Loucy (cell line): Measurements from ENCODE around the gene PUDP.

Source experiments
- H2AFZ ChIP-seq: fragments of 200-600 bp; sonication (generic); 2 replicates; pipeline ENCODE4 v1.6.0; 2016; ENCODE audit warnings: antibody characterized with exemption, mild to moderate bottlenecking, low read length, moderate library complexity
- H3F3A ChIP-seq: fragments of 200-600 bp; 2 replicates; pipeline ENCODE4 v1.6.0; 2016; ENCODE audit warnings: antibody characterized with exemption, low read depth, mild to moderate bottlenecking
- H3K27me3 ChIP-seq: fragments of 200-600 bp; sonication (generic); 2 replicates; pipeline ENCODE4 v1.6.1; 2014; ENCODE audit warnings: low read length, mild to moderate bottlenecking; ENCODE audit not compliant: insufficient read depth, poor library complexity, severe bottlenecking
- H3K36me3 ChIP-seq: fragments of 200-600 bp; sonication (generic); 2 replicates; pipeline ENCODE4 v1.6.1; 2016; ENCODE audit warnings: low read length; ENCODE audit not compliant: insufficient read depth
- H3K4me1 ChIP-seq: fragments of 200-600 bp; sonication (generic); 2 replicates; pipeline ENCODE4 v1.5.1; 2014; ENCODE audit warnings: low read length, mild to moderate bottlenecking; ENCODE audit not compliant: insufficient read depth, poor library complexity, severe bottlenecking
- H3K4me2 ChIP-seq: fragments of 200-600 bp; sonication (generic); 2 replicates; pipeline ENCODE4 v1.6.0; 2014; ENCODE audit warnings: antibody characterized with exemption, low read length, low read depth, mild to moderate bottlenecking; ENCODE audit not compliant: poor library complexity, severe bottlenecking
- H3K4me3 ChIP-seq: fragments of 200-600 bp; sonication (generic); 2 replicates; pipeline ENCODE4 v1.5.1; 2014; ENCODE audit warnings: low read length, mild to moderate bottlenecking, mixed read lengths; ENCODE audit not compliant: poor library complexity, severe bottlenecking
- H3K79me2 ChIP-seq: fragments of 200-600 bp; sonication (generic); 2 replicates; pipeline ENCODE4 v1.6.1; 2014; ENCODE audit warnings: low read length; ENCODE audit not compliant: insufficient read depth
- H3K9ac ChIP-seq: fragments of 200-600 bp; sonication (generic); 2 replicates; pipeline ENCODE4 v1.6.0; 2014; ENCODE audit warnings: mild to moderate bottlenecking, low read depth, low read length, moderate library complexity; ENCODE audit not compliant: poor library complexity, severe bottlenecking
- H3K9me2 ChIP-seq: fragments of 200-600 bp; sonication (generic); replicated peaks from 2 replicates; pipeline ENCODE4 v1.6.1; 2016; ENCODE audit warnings: low read depth, low read length, mixed read lengths
- H3K9me3 ChIP-seq: fragments of 200-600 bp; sonication (generic); 2 replicates; pipeline ENCODE4 v1.6.1; 2014; ENCODE audit warnings: mild to moderate bottlenecking, antibody characterized with exemption, low read length, low read depth; ENCODE audit not compliant: insufficient read depth
- H4K20me1 ChIP-seq: fragments of 200-600 bp; sonication (generic); 2 replicates; pipeline ENCODE4 v1.6.0; 2014; ENCODE audit warnings: antibody characterized with exemption, low read length, mild to moderate bottlenecking; ENCODE audit not compliant: insufficient read depth, poor library complexity, severe bottlenecking
- EZH2phosphoT487 ChIP-seq: fragments of 200-600 bp; IDR thresholded peaks from 2 replicates; pipeline ENCODE4 v1.6.1; 2018; ENCODE audit warnings: antibody characterized with exemption, mild to moderate bottlenecking, moderate library complexity, borderline replicate concordance
- TF ChIP-seq, protein P1 (sequence below): fragments of 200-600 bp; sonication (generic); conservative IDR thresholded peaks from 2 replicates; pipeline ENCODE4 v1.5.1; 2014; ENCODE audit warnings: mild to moderate bottlenecking, antibody characterized with exemption, low read length

PUDP gene

DNA sequence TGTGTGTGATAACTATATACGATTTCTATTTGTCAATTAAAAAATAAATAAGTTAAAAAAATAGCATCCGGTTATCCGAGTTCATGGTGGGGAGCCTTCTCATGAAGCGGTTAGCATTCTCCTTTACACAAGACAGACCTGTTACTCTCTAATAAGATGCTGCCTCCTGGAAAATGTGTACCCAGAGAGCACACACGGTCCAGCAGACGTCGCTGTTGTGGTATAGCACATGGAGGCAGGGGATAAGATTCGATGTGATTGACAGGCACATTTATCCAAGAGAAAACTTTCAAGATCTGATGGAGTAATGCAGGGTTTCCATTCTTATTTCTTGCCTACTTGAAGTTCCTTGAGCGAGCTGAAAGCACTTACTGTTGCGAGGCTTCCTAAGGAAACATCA is 63.1 kb downstream of the PUDP start:
- H2AFZ ChIP-seq, result no peak overlapping the region
- peaks cover 76% of the 10 kb centered on the region for H3K4me1 ChIP-seq
- peaks cover 19% of the 10 kb centered on the region; the same call in 1 of the 2 replicates for H3K79me2 ChIP-seq
- no peaks in the 10 kb centered on the region for H3K9me2 ChIP-seq
- H3K9ac ChIP-seq, result peak overlapping the region; percentile 60
- no peaks in the 10 kb centered on the region for H3K9me3 ChIP-seq
- H3F3A ChIP-seq, result peaks cover 4% of the 10 kb centered on the region
- TF ChIP-seq EZH2phosphoT487, result no peak
- TF ChIP-seq, protein P1, sequence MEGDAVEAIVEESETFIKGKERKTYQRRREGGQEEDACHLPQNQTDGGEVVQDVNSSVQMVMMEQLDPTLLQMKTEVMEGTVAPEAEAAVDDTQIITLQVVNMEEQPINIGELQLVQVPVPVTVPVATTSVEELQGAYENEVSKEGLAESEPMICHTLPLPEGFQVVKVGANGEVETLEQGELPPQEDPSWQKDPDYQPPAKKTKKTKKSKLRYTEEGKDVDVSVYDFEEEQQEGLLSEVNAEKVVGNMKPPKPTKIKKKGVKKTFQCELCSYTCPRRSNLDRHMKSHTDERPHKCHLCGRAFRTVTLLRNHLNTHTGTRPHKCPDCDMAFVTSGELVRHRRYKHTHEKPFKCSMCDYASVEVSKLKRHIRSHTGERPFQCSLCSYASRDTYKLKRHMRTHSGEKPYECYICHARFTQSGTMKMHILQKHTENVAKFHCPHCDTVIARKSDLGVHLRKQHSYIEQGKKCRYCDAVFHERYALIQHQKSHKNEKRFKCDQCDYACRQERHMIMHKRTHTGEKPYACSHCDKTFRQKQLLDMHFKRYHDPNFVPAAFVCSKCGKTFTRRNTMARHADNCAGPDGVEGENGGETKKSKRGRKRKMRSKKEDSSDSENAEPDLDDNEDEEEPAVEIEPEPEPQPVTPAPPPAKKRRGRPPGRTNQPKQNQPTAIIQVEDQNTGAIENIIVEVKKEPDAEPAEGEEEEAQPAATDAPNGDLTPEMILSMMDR, result no peak
- H3K27me3 ChIP-seq, result no peaks in the 10 kb centered on the region
- no peak overlapping the region for H3K4me3 ChIP-seq
- H3K36me3 ChIP-seq, result no peaks in the 10 kb centered on the region
- H3K4me2 ChIP-seq, result no peak overlapping the region
- no peaks in the 10 kb centered on the region for H4K20me1 ChIP-seq

DNA sequence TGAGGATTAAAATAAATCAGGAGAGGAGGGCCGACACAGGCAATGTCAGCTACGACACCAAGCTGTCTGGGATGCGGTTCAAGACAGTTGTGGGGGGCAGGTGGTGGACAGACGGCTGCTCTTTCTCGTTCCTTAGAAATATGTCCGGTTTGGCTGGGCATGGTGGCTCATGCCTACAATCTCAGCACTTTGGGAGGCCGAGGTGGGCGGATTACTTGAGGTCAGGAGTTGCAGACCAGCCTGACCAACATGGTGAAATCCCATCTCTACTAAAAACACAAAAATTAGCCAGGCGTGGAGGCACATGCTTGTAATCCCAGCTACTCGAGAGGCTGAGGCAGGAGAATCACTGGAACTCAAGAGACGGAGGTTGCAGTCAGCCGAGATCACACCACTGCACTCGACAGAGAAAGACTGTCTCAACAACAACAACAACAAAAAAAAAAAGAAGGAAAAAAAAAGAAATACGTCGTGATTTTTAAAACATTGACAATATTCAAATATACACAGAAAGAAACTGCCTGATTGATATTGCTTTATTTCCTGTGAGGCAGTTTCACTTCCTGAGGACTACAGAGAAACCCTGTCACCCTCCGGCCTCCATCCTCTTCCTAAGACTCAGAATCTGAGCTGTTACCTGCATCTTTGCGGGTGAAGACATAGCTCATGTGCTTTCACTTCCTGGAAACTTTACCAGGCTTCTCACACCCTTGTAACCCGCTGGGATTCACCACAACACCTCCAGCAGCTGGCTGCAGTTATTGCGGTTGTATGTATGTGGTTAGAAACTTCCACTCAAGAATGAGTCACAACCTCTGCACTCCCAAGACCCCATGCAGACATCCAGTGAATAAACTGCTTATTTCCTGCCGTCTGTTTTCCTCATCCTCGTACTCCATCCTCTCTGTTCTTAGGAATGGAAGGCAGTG is 64.2 kb downstream of the PUDP start:
- no peaks in the 10 kb centered on the region for H3K9me3 ChIP-seq
- H3K4me3 ChIP-seq, result peak overlapping the region; percentile 32
- TF ChIP-seq, protein P1, result no peak
- no peak for TF ChIP-seq EZH2phosphoT487
- no peaks in the 10 kb centered on the region; the same call in 1 of the 2 replicates for H3K36me3 ChIP-seq
- no peak overlapping the region for H2AFZ ChIP-seq
- H4K20me1 ChIP-seq, result no peaks in the 10 kb centered on the region
- peaks cover 24% of the 10 kb centered on the region; the same call in 1 of the 2 replicates for H3K79me2 ChIP-seq
- no peaks in the 10 kb centered on the region for H3K9me2 ChIP-seq
- peaks cover 4% of the 10 kb centered on the region for H3F3A ChIP-seq
- H3K4me2 ChIP-seq, result peak overlapping the region; percentile 62
- H3K27me3 ChIP-seq, result no peaks in the 10 kb centered on the region
- H3K4me1 ChIP-seq, result peaks cover 67% of the 10 kb centered on the region
- H3K9ac ChIP-seq, result peak overlapping the region; percentile 66

DNA sequence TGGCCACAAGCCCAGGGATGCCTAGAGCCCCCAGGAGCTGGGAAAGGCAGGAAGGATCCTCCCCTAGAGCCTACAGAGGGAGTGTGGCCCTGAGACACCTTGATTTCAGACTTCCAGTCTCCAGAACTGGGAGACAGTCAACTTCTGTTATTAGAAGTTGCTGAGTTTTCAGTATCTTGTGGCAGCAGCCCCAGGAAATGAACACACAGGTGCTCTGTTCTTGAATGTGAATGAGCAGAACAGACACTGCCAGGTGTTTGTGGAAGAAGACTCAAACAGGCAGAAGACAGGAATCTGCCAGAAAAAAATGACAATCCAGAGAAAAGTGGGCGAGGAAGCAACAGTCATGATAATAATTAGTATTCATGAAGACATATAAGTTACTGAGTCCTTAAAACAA is 64.9 kb downstream of the PUDP start:
- H3K4me3 ChIP-seq, result no peak overlapping the region
- H3K4me1 ChIP-seq, result peaks cover 61% of the 10 kb centered on the region
- no peaks in the 10 kb centered on the region for H3K9me3 ChIP-seq

More for the DNA sequence above, 64.9 kb downstream of the PUDP start:
- Histone ChIP-seq H3K27me3 (no peaks in the 10 kb centered on the region), H3K79me2 (peaks cover 19% of the 10 kb centered on the region; the same call in 1 of the 2 replicates), H3K9ac (peak overlapping the region; percentile 66), H3F3A (peaks cover 4% of the 10 kb centered on the region), H3K36me3 (no peaks in the 10 kb centered on the region; the same call in 1 of the 2 replicates), H3K9me2 (no peaks in the 10 kb centered on the region), H2AFZ (no peak overlapping the region), H3K4me2 (peak overlapping the region; percentile 58), H4K20me1 (no peaks in the 10 kb centered on the region)
- TF ChIP-seq, protein P1, result no peak
- no peak for TF ChIP-seq EZH2phosphoT487
